CD4-positive, alpha-beta T cell treated with Interferon gamma for 1 hour (primary cell): ENCODE measurements around the gene GAGE10.
"Not testable (repeated sequence)": the region's sequence is repeated elsewhere in the genome, so short reads cannot be mapped to it uniquely, and the experiment has no call there.

Experiments
- DNase-seq: peaks from one replicate; pipeline ENCODE4 v3.0.0-alpha.2; 2020

GAGE10 gene

GRCh38 chrX:49330421-49330820, 27.0 kb downstream of the GAGE10 start:
- not testable (repeated sequence) for DNase-seq

GRCh38 chrX:49331282-49331681, 27.8 kb downstream of the GAGE10 start, which contains the start of gene GAGE13:
GAGE13 (plus strand) TSS chrX:49331582; CDS start chrX:49332738, 1,156 bp downstream.
- not testable (repeated sequence) for DNase-seq

GRCh38 chrX:49331841-49332240, 28.4 kb downstream of the GAGE10 start:
- DNase-seq: not testable (repeated sequence)

- DNase-seq: not testable (repeated sequence)
Measured at GRCh38 chrX:49341449-49341848, 38.0 kb downstream of the GAGE10 start.

- not testable (repeated sequence) for DNase-seq
Measured at GRCh38 chrX:49344496-49345175, 41.2 kb downstream of the GAGE10 start.

- DNase-seq: not testable (repeated sequence)
Measured at GRCh38 chrX:49345402-49345801, 42.0 kb downstream of the GAGE10 start.

- DNase-seq: not testable (repeated sequence)
Measured at GRCh38 chrX:49346150-49346549, 42.7 kb downstream of the GAGE10 start.
